Skin of body (tissue), 2 donors: ENCODE measurements around the gene SHROOM2. TPM values are rescaled to one million over a fixed set of nuclear protein-coding genes. Genes with fewer than 3 reads are reported as not detected.

Source experiments
- DNase-seq: peaks from one replicate; lab custom pipeline; 2025; lab: John Stamatoyannopoulos, UW
- total RNA-seq: library from RNA; depleted of rRNA; stranded (reverse); fragments of >200 nt; gene quantifications from one replicate; pipeline ENCODE4 v1.2.3, GENCODE V29; 2014

SHROOM2 gene
- total RNA-seq, 1 donor from 2014 or later: 3.1 TPM

- DNase-seq: no peak
Observed at GRCh38 chrX:9940421-9940820, 154.2 kb downstream of the SHROOM2 start.

GRCh38 chrX:9942086-9942485, 155.9 kb downstream of the SHROOM2 start:
- no peak for DNase-seq

- DNase-seq: no peak
Observed at GRCh38 chrX:9943420-9943819, 157.2 kb downstream of the SHROOM2 start.

GRCh38 chrX:9947131-9947794, 161.0 kb downstream of the SHROOM2 start:
- no peak for DNase-seq

- no peak for DNase-seq
Observed at GRCh38 chrX:9948406-9948805, 162.2 kb downstream of the SHROOM2 start.

GRCh38 chrX:9952300-9952699, 166.1 kb downstream of the SHROOM2 start:
- DNase-seq: no peak

- no peak for DNase-seq
Observed at GRCh38 chrX:9953396-9953795, 167.2 kb downstream of the SHROOM2 start.

- no peak for DNase-seq
Observed at GRCh38 chrX:9955506-9955905, 169.3 kb downstream of the SHROOM2 start.

- no peak for DNase-seq
Observed at GRCh38 chrX:9957743-9958142, 171.5 kb downstream of the SHROOM2 start.

GRCh38 chrX:9958183-9958582, 172.0 kb downstream of the SHROOM2 start:
- DNase-seq: no peak

GRCh38 chrX:9961750-9962149, 175.5 kb downstream of the SHROOM2 start:
- no peak for DNase-seq

- no peak for DNase-seq
Observed at GRCh38 chrX:9966775-9967408, 180.7 kb downstream of the SHROOM2 start, which contains the start of gene CLDN34. Gene CLDN34, plus strand, starts transcription at chrX:9967358. Its CDS starts 0 bp downstream, at chrX:9967358.

GRCh38 chrX:9977635-9978034, 191.4 kb downstream of the SHROOM2 start:
- DNase-seq: no peak

- DNase-seq: no peak
Observed at GRCh38 chrX:9980401-9980800, 194.2 kb downstream of the SHROOM2 start.

- no peak for DNase-seq
Observed at GRCh38 chrX:9980927-9981326, 194.7 kb downstream of the SHROOM2 start.

- DNase-seq: no peak
Observed at GRCh38 chrX:9983441-9983840, 197.2 kb downstream of the SHROOM2 start.

- no peak for DNase-seq
Observed at GRCh38 chrX:9983846-9984245, 197.6 kb downstream of the SHROOM2 start.

GRCh38 chrX:9988762-9989161, 202.5 kb downstream of the SHROOM2 start:
- DNase-seq: peak; percentile 5

- no peak for DNase-seq
Observed at GRCh38 chrX:9992061-9992460, 205.8 kb downstream of the SHROOM2 start.

- DNase-seq: no peak
Observed at GRCh38 chrX:9992724-9993123, 206.5 kb downstream of the SHROOM2 start.

- peak; percentile 37 for DNase-seq
Observed at GRCh38 chrX:9995855-9996339, 209.7 kb downstream of the SHROOM2 start.

- no peak for DNase-seq
Observed at GRCh38 chrX:9997041-9997440, 210.8 kb downstream of the SHROOM2 start.

- DNase-seq: no peak
Observed at GRCh38 chrX:9997524-9997923, 211.3 kb downstream of the SHROOM2 start.
